A549 (cell line): ENCODE results near the gene SMAGP.

ENCODE experiments used
- CTCF ChIP-seq: fragments of >200 bp; sonication (Bioruptor Twin); formaldehyde crosslinking; IDR thresholded peaks from 3 replicates; pipeline ENCODE4 v1.5.1; 2016
- POLR2A ChIP-seq: IDR thresholded peaks from 2 replicates; pipeline ENCODE4 v1.6.1; 2012; ENCODE audit warnings: mild to moderate bottlenecking, low read length

DNA sequence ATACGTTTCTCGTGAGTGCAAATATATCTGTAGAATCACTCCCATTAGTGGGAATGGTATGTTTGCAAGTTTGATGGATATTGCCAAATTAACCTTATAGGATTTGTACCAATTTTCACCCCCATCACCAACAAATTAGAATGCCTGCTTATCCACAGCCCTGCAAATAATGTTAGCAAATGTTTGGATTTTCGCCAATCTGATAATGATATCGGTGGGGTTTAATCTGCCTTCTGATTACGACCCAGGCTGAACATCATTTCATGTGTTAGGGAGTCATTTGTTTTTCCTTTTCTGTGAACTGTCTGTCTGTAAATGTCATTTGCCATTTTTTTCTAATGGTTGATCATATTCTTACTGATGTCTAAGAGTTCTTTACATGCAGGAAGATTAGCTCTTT, 35.7 kb downstream of the SMAGP start:
- TF ChIP-seq CTCF (no peak), POLR2A (no peak)
